ENCODE data around the gene NEUROD4.

GRCh38 chr12:55073043-55074022, 53.6 kb downstream of the NEUROD4 start:
- TF ChIP-seq GATA3 (IDR thresholded peaks at IDR 0.05; ENCODE audit: low read depth, low read length) (no peak), GATA2 (IDR thresholded peaks at IDR 0.05; ENCODE audit: low read depth, low read length) (no peak)
